ENCODE measurements around the gene MIER3. TPM values are rescaled to one million over a fixed set of nuclear protein-coding genes. Genes with fewer than 3 reads are reported as not detected.

The MIER3 gene
- total RNA-seq, 1 donor from 2014 or later: 12.0 TPM

DNA sequence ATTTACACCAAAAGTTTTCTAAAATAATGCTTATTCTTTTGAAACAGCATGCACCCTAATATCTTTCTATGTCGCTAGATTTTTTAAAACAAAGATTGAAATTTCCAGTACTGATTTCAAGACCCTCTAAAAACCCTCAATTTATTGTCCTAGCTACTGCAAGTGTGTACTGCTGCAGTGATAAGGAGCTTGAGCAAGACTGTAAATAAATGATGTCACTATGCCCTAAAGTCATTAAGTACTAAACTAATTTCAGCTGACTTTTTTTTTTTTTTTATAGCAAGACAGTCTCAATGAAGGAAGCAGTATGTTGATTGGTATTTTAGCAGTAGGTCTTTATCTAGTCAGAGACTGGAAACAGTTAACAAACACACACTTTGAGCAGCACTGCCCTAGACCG lies 12.2 kb upstream of the MIER3 start:
- no peak for DNase-seq (ENCODE audit: missing footprints)
- no peak for ATAC-seq
- intact Hi-C loops (cut with DNase I): no loop called here

DNA sequence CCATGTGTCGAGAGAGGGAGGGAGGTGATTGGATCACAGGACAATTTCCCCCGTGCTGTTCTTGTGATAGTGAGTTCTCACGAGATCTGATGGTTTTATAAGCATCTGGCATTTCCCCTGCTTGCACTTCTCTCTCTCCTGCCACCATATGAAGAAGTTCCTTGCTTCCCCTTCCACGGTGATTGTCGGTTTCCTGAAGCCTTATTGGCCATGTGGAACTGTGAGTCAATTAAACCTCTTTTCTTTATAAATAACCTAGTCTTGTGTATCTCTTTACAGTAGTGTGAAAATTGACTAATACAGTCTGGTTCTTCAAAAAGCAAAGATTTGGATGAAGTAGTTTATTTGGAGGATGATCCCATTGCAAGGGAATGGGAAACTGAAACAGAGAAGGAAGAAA lies 11.3 kb upstream of the MIER3 start:
- no peak for DNase-seq (ENCODE audit: missing footprints)
- no peak for ATAC-seq
- intact Hi-C loops (cut with DNase I): no loop called here

DNA sequence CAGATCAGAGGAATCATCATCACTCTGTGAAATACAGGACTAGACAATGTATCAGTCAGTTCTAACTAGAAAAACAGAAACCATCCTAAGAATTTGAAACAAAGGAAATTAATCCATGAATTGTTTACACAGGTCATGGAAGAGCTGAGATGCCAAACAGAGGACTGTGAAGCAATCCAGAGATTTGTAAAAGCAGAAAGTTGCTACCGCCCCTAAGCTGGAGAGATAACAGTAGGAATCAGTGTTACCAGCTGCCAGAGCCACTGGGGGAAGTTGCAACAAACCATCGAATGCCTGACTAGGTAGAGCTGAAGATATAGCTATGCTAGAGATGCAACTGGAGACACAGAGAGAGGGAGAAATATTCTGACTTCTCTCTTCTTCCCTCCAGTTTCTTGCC lies 10.4 kb upstream of the MIER3 start:
- ATAC-seq (no peak), DNase-seq (ENCODE audit: missing footprints) (no peak)
- intact Hi-C loops (cut with DNase I): no loop called here

DNA sequence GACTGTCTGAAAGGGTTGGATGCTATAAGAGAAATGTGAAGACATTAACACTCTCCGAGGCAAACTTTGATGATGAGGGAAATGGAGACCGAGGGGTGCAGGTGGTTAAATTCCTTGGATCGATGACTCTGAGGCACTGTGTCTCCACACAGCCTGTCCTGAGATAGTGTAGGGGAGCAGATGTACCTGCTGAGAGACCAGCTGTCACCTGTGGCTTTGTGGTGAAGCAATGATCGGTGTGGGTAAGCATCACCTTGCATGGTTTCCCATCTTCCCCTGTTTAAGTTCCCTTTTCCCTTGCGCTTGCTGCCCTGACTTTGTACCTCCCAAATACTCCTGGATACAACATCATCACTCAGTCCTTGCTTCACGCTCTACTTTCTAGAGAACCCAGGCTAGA lies 9.8 kb upstream of the MIER3 start:
- intact Hi-C loops (cut with DNase I): no loop called here
- DNase-seq (ENCODE audit: missing footprints) (no peak), ATAC-seq (no peak)

DNA sequence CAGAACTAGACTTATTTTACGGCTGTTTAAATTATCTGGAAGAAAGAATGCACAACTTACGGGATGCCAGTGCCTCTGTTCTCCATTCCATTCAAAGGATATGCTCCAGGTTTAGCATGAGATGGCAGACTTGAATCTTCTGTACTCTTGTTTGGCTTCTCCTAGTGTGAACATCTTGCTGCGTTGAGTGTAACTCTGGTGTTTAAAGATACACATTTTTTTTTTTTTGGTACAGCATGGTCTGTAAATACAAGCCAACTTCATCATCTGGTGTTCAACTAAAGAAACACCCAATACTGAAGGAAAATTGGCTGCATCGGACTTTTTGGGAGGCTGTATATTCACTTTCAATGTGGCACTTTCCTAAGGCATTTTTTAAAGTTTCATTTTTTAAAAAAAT lies 7.4 kb upstream of the MIER3 start:
- intact Hi-C loops (cut with DNase I): no loop called here
- DNase-seq (ENCODE audit: missing footprints) (no peak), ATAC-seq (no peak)

DNA sequence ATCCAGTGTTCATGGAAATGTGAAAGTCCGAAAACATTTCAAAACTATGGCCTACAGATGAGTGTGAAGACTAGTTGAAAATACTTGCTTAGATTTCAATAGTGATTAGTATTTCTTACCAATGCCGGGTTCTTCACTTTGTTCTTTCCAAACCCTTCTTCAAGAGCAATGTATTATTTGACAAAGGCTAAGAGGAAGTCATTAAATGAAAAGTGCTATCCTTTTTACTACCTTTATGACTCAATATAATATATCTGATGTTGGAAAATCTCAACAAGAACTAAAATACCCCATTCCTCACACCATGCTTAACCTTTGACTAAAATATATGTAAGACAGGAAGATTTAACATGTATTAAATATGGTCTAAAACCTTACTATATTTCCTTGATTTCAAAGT lies 6.7 kb upstream of the MIER3 start:
- no peak for DNase-seq (ENCODE audit: missing footprints)
- intact Hi-C loops (cut with DNase I): no loop called here
- ATAC-seq: no peak

DNA sequence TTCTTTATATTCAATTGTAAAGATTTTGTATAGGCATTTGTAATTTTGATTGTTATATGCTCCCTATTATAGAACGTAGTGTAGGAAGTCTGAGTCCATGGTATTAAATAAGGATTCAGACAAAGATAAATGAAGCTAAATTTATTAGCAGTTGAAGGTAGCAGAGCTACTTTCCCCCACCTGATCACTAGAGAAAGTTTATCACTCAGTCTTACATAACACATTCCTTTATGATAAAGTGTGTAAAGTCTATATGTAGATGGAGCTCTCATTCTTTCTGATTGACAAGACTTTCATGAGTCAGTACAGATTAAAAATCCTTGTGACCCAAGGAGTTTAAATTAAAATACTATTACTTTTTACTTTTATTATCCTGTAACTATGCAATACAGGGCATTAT lies 2.3 kb upstream of the MIER3 start:
- ATAC-seq (no peak), DNase-seq (ENCODE audit: missing footprints) (no peak)
- intact Hi-C loops (cut with DNase I): loop anchor here (5.0 kb wide), 2 partner anchors 42 to 268 kb away; no protein-coding TSS in a partner anchor

DNA sequence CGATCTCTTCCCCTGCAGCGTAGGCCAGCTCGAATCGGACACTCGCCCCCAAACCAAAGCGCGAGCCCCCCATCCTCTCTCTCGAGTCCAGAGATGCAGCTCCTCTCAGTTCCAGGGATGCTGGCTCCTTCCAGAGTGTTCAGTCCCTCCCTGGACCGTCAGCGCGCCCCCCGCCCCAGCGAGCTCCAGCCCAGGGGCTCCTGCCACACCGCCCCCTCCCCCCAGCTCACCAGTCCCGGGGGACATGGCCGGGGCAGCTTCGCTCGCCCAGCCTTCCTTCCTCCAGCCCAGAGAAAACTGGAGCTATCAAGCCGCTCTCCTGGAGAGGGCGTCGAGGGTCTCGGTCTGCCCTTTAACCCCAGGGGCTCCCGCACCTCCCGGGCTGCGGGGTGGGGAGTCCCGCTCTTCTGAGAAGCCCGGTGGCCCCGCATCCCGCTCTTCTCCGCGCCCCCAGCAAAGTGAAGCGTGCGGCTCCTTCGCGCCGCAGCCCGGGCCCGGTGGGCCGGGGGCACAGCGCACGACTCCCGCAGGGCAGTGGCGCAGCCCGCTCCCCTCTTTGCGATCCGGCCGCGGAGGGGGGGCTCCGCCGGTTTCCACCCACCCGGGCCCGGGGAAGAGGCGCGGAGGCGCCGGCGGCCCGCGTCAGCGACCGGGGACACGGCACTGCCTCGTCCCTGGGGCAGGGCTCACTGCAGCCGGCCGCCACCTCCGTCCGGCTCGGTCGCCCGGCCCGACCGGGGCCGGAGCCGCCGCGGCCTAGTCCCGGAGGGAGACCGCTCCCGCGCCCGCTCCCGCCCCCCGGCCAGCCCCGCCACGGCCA lies 587 bp downstream of the MIER3 start:
- peak; percentile 49 for ATAC-seq
- intact Hi-C loops (cut with DNase I): loop anchor here (5.0 kb wide), 2 partner anchors 39 to 271 kb away; no protein-coding TSS in a partner anchor
- DNase-seq (ENCODE audit: missing footprints): peak; percentile 68

DNA sequence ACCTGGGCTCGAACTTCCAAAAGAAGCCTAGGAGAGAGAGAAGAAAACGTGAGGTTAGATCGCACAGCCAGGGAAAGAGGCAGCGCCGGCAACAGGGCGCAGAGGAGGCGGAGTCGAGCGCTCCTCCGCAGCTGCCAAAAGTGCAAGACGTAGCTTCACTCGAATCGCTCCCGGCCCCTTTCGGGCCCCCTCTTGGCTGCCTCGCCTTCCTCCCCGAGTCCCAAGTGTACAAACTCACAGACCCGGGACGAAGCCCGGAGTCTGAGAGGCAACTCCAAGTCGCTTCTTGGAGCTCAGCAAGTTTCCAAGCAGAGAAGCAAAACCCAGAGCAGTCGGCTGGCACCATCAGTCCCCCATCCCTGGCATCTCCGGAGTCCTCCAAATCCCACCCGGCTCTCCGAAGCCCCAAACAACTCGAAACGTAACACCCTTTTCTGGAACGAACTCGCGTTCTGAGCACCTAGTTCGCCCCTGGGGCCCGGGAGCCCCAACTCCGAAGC lies 1.2 kb downstream of the MIER3 start:
- intact Hi-C loops (cut with DNase I): loop anchor here (5.0 kb wide), 2 partner anchors 38 to 272 kb away; no protein-coding TSS in a partner anchor
- ATAC-seq: peak; percentile 82
- peak; percentile 85 for DNase-seq (ENCODE audit: missing footprints)

DNA sequence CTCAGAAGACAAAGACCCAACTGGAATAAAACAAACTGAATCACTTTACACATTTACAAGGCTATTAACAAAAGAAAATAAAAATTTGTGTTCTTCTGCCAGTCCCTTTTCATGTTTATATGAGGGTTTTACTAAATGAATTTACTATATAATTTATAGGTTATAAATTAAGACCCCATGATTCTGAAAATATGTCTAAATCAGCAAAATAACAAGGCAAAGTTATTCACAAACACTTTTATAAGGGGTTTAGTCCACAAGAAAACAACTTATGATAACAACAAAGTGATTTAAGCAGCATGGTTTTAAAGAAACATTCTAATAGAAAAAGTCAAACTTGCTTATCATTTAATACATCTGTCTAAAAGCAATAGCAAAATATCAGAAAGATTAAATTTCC lies 4.9 kb downstream of the MIER3 start:
- ATAC-seq: no peak
- no peak for DNase-seq (ENCODE audit: missing footprints)
- intact Hi-C loops (cut with DNase I): no loop called here

DNA sequence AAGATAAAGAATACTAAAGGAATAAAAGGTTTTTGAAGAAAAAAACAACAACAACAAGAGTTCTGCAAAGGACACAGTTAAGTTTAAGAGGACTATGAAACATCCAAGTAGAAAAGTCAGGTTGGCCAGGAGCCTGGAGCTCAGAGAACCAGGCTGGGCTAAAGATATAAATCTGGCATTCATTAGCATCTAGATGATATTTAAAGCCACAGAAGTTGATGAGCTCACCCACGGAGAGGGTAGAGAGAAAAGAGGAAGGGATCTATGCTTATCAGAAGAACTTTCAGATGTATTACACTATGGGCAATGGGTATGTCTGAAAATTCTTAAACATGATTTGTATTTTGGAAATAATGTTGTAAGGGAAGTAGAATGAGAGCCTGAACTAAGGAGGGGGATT lies 9.9 kb downstream of the MIER3 start:
- no peak for DNase-seq (ENCODE audit: missing footprints)
- ATAC-seq: no peak
- intact Hi-C loops (cut with DNase I): no loop called here

DNA sequence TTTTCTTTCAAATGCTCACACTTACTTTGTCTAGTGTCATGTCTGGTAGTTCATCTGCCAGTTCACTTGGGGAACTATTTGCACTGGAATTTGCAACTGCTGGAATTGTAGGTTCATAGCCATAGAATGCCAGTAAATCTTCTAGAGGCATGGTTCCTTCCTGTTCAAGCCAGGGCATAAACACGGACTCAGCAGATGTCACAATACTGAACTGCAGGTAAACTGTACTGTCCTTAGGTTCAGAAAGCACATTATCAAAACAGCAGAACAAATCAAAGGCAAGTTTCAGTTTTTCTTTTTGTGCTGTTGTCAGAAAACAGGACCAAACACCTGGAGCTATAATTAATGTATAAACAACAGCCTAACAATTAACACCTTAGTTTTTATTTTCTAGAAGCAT lies 13.1 kb downstream of the MIER3 start:
- intact Hi-C loops (cut with DNase I): no loop called here
- DNase-seq (ENCODE audit: missing footprints): no peak
- ATAC-seq: no peak

DNA sequence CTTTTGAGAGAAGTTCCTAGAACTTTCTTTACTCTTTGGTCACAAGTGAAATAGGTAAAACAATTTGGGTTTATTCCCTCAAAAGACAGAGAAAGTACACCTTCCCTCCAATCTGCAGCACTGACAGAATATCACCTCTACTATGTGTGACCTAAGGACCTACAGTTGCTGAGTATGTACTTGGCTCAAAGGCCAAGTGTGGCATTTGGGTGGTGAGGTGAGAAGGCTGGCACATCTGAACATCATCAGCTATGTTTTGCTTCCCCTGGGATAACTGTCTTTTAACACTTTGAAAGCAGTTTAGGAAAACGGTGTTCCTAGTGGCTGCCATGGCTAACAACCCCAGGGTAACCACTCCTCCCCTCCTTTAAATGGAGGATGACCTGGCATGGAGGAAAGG lies 17.6 kb downstream of the MIER3 start:
- ATAC-seq (peak; percentile 80), DNase-seq (ENCODE audit: missing footprints) (no peak)
- intact Hi-C loops (cut with DNase I): no loop called here

DNA sequence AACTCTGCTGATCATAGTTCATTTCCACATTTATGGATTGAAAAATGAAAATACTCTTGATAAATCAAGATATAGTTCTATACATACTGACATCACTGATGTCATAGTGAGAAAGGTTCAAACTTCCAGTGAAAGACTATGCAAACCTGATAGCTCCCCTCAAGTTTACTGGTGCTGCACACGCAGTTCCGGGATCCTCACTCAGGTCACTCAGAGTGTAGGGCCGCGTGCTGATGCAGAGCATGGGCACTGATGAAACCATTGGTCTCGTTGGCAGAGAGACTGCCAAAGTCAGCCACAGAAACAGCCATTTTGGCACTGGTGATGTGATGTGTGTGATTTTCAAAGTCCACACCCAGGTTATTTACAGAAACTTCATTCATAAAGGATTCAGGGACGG lies 29.0 kb downstream of the MIER3 start:
- ATAC-seq (no peak), DNase-seq (ENCODE audit: missing footprints) (no peak)
- intact Hi-C loops (cut with DNase I): no loop called here

DNA sequence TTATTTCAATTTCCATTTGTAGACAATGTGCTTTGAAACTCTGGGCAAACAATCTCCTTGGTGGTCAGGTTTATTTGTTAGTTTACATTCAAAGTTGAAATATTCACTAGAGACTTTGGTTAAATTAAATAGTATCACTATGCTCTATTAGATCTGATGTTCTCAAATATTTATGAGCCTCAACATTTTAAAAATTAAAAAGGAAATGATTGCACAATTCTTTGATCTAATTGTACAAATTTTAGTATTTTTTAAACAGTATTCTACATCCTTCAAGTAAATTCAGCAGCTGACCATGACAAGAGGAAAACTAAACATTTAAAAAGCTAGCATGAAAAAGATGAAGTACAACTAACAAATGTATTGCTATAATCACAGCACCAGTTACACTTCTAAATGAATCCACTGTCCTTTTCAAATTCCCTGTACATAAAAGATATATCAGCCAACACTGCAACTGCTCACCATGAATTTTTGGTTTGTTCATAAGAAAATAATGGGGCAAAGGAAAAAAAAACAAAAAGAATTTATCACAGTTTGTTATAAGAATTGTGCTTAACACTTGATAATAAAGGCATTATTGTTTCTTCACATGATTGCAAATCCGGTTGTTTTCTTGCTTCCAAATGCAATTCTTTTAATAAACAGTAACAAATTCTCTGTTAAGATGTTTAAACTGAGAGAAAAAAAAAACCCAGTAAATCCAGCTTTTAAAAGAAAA lies 31.8 kb downstream of the MIER3 start:
- intact Hi-C loops (cut with DNase I): no loop called here
- DNase-seq (ENCODE audit: missing footprints) (no peak), ATAC-seq (no peak)

DNA sequence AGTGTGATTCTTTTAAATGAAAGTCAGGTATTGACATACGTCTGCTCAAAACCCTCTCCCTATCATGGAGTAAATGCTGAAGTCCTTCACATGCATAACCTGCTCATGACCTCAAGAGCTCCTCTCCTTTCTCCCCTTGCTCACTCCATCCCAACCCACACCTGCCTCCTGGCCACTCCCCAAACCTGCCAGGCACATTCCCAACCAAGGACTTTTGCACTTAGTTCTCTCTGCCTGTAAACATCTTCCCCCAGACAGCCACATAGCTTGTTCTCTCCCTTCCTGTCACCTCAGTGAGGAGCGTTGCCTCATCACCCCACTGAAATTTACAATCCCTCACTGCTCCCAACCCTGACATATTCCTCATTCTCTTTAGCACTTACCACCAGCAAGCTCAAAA lies 33.9 kb downstream of the MIER3 start:
- ATAC-seq: peak; percentile 47
- DNase-seq (ENCODE audit: missing footprints): no peak
- intact Hi-C loops (cut with DNase I): no loop called here

DNA sequence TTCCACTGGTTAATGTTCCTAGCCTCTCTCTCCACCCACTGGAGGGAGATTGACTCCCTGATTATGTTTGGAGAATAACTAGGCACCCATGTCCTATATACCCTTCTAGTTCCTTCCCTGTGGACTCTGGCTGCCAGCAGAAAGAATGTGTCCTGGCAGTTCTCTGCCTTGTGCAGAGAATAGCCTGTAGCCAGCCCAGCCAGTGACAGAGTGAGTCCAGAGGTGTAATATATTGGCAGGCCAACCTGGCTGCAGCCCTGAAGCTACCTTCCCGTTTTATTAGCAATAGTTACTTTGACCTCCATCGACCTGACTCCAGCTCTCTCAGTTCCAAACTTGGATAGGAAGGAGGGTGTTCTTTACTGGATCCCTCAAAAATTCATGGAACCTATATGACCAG lies 34.4 kb downstream of the MIER3 start:
- peak; percentile 71 for DNase-seq (ENCODE audit: missing footprints)
- ATAC-seq: peak; percentile 96
- intact Hi-C loops (cut with DNase I): no loop called here

DNA sequence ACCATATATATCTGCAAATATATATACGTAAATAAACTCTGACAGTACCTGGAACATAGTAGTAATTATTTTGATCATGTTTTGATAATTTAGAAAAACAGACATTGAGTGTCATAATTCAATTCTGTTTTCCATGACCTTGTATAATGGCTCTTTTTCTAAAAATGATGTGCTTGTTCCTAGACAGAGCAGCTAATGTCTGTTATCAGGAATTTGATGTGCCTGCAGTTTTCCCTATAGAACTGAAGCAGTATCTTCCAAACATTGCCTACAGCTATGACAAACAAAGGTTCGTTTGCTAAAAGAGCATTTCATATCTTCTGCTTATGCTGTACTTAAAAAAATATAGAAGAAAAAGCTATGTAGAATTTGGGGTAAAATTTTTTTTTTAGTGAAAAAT lies 37.2 kb downstream of the MIER3 start:
- intact Hi-C loops (cut with DNase I): loop anchor here (5.0 kb wide), 1 partner anchor 38 kb away; the partner anchor contains the start of gene MIER3
- DNase-seq (ENCODE audit: missing footprints) (no peak), ATAC-seq (no peak)

DNA sequence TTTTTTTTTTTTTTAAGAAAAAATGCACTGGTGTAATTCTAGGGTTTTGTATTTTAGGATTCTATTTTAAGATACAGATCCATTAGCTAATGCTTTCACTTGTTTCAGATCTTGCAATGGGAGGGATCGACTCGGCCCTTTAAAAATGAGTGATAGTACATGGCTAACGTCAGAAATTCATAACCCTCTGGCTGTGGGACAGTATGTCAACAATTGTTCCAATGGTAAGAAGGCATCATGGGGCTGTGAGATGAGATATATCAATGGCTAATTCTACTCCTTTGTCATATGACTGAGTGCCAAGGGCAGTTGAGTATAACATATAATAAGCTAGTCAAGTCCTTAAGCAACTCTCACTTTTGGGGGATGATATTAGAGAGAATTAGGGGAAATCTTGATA lies 38.2 kb downstream of the MIER3 start:
- intact Hi-C loops (cut with DNase I): loop anchor here (5.0 kb wide), 1 partner anchor 39 kb away; the partner anchor contains the start of gene MIER3
- ATAC-seq (no peak), DNase-seq (ENCODE audit: missing footprints) (no peak)
